Caco-2 (cell line): ENCODE results near the gene SH3TC1. TPM values are rescaled to one million over a fixed set of nuclear protein-coding genes. Genes with fewer than 3 reads are reported as not detected.

Experiments used
- Bru-seq: library from RNA; stranded (reverse); fragments of 400-500 nt; gene quantifications from one replicate; lab custom pipeline; 2021; lab: Mats Ljungman, UMichigan
- BruChase-seq, 2 experiments: library from RNA; stranded (reverse); fragments of 400-500 nt; gene quantifications; one replicate each; lab custom pipeline; 2021; lab: Mats Ljungman, UMichigan
- BruUV-seq: library from RNA; stranded (reverse); fragments of 400-500 nt; replicated peaks from 2 replicates; lab custom pipeline; 2021; lab: Mats Ljungman, UMichigan
- CTCF ChIA-PET: fragments of 300-600 bp; sonication (Branson Sonifier 250); formaldehyde crosslinking; loops from one replicate; lab custom pipeline; 2022; ENCODE audit warnings: antibody characterized with exemption; lab: Charles Lee
- POLR2A ChIA-PET: fragments of 300-600 bp; sonication (Branson Sonifier 250); formaldehyde crosslinking; loops from one replicate; lab custom pipeline; 2022; ENCODE audit warnings: antibody characterized with exemption; lab: Charles Lee
- DNase-seq, 2 experiments: peaks; one replicate each; pipeline versions ENCODE4 v3.0.0 to v3.0.0-alpha.2; 2020 to 2022
- H3K27me3 ChIP-seq: replicated peaks from 2 replicates; pipeline ENCODE4 v1.6.0; 2011; ENCODE audit warnings: low read length; ENCODE audit not compliant: control insufficient read depth, insufficient read depth
- H3K36me3 ChIP-seq: 2 replicates; pipeline ENCODE4 v1.5.1; 2011; ENCODE audit warnings: low read length; ENCODE audit not compliant: control insufficient read depth, insufficient read depth
- H3K4me1 ChIP-seq: fragments of 250-450 bp; sonication (Bioruptor Pico); 2 replicates; pipeline ENCODE4 v1.5.1; 2020; ENCODE audit warnings: mild to moderate bottlenecking
- H3K4me3 ChIP-seq: 2 replicates; pipeline ENCODE4 v1.5.1; 2011; ENCODE audit warnings: low read depth, mild to moderate bottlenecking, control low read depth, low read length
- H3K9me3 ChIP-seq: fragments of 250-450 bp; sonication (Bioruptor Pico); 2 replicates; pipeline ENCODE4 v1.5.1; 2020; ENCODE audit warnings: mild to moderate bottlenecking, moderate library complexity
- H3K27ac Mint-ChIP-seq: one replicate; pipeline ENCODE4 v1.8.0; 2022; ENCODE audit warnings: mixed read lengths; ENCODE audit not compliant: unreplicated experiment
- H3K27me3 Mint-ChIP-seq: one replicate; pipeline ENCODE4 v1.8.0; 2022; ENCODE audit warnings: mixed read lengths; ENCODE audit not compliant: insufficient read depth, unreplicated experiment
- H3K36me3 Mint-ChIP-seq: one replicate; pipeline ENCODE4 v1.8.0; 2022; ENCODE audit warnings: mild to moderate bottlenecking, mixed read lengths; ENCODE audit not compliant: insufficient read depth, unreplicated experiment
- H3K4me1 Mint-ChIP-seq: one replicate; pipeline ENCODE4 v1.8.0; 2022; ENCODE audit warnings: low read depth, mixed read lengths; ENCODE audit not compliant: unreplicated experiment
- H3K4me3 Mint-ChIP-seq: one replicate; pipeline ENCODE4 v1.8.0; 2022; ENCODE audit warnings: mild to moderate bottlenecking, moderate library complexity, mixed read lengths; ENCODE audit not compliant: unreplicated experiment
- H3K9me3 Mint-ChIP-seq: one replicate; pipeline ENCODE4 v1.8.0; 2022; ENCODE audit warnings: mixed read lengths; ENCODE audit not compliant: unreplicated experiment
- intact Hi-C: fragments of 100-400 bp; cut with micrococcal nuclease; formaldehyde crosslinking; loops from one replicate; pipeline ENCODE4 v1.10.0; 2022; ENCODE audit not compliant: unreplicated experiment
- long read RNA-seq: library from polyadenylated mRNA; stranded (forward); transcript quantifications from one replicate; pipeline ENCODE4 v2.0.0, GENCODE V29; 2022
- total RNA-seq: library from RNA; stranded (reverse); gene quantifications from 2 replicates; pipeline ENCODE4 v1.2.3, GENCODE V29; 2022
- TF ChIP-seq, protein P1 (sequence below), 2 experiments: fragments of 200-600 bp in 1 of 2; IDR thresholded peaks; 1 replicate in 1 of 2; 2 replicates in 1 of 2; pipeline versions ENCODE4 v1.5.1 to v1.8.0; 2011 to 2022; ENCODE audit warnings: antibody characterized with exemption in 1 of 2, control low read depth in 1 of 2, inconsistent platforms in 1 of 2, low read depth in 1 of 2, low read length in 1 of 2, mild to moderate bottlenecking in 1 of 2, moderate library complexity in 1 of 2; ENCODE audit not compliant: insufficient read depth in 1 of 2, severe bottlenecking in 1 of 2, unreplicated experiment in 1 of 2

SH3TC1 gene
- total RNA-seq (17.2 and 18.6 TPM in 2 replicates), Bru-seq, nascent RNA (percentile 51 among the genes with signal in this experiment), BruChase-seq, experiment 1, labeled RNA remaining after a 2-hour chase (percentile 53 among the genes with signal in this experiment), BruChase-seq, experiment 2, labeled RNA remaining after a 6-hour chase (percentile 50 among the genes with signal in this experiment)
- long read RNA-seq, full-length matches to known transcripts = 3 of 11 reads
- long read RNA-seq, partial matches to known transcripts = 4 of 11 reads
- long read RNA-seq, other reads (novel, unspliced or antisense) = 4 of 11 reads

DNA sequence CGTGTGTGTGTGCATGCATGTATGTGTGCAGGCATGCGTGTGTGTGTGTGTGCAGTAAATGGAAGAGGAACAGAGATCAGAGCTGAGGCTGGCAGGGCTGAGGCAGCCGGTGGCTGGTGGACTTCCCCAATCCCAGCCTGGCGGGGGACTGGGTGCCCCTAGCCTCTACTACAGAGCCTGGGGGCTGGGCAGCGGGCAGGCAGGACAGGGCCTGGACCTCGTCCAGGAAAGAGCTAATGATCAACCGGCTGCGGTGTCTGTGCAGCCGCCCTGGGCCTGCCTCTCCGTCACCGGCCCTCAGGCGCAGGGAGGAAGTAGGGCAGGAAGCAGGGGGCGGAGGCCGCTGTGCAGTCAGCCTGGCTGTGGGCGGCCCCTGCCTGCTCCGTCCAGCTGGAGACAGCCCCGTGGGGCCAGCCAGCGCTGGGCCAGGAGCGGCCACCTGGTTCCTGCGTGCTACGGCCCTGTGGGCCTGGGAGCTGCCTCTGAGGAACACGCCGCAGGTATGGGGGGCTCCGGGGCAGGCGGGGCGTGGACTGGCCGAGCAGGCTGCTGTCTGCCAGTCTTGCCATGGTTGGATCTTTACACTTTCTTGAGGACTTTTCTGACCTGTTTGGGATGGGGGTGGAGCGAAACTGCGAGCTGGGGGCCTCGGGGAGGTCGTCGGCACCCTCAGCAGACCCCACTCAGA is at the start of gene SH3TC1:
SH3TC1 (plus strand) TSS at position 385 of the 688 bp plus-strand sequence. CDS start 5,905 bp downstream, outside the sequence.
- H3K4me1 ChIP-seq = peaks cover 48% of the 10 kb centered on the region
- H3K27me3 ChIP-seq = no peaks in the 10 kb centered on the region
- H3K4me3 Mint-ChIP-seq = peak within 1 kb of the TSS; percentile 81
- ChIA-PET CTCF (interaction anchor here (0.9 to 1.6 kb wide), 6 partner anchors 12 to 212 kb away, joined by 3 to 22 read pairs (median 4); no protein-coding TSS in a partner anchor), POLR2A (no interaction called here)
- H3K4me3 ChIP-seq = peak within 1 kb of the TSS; percentile 44
- DNase-seq = peak; percentile 86 to 88
- TF ChIP-seq, protein P1, sequence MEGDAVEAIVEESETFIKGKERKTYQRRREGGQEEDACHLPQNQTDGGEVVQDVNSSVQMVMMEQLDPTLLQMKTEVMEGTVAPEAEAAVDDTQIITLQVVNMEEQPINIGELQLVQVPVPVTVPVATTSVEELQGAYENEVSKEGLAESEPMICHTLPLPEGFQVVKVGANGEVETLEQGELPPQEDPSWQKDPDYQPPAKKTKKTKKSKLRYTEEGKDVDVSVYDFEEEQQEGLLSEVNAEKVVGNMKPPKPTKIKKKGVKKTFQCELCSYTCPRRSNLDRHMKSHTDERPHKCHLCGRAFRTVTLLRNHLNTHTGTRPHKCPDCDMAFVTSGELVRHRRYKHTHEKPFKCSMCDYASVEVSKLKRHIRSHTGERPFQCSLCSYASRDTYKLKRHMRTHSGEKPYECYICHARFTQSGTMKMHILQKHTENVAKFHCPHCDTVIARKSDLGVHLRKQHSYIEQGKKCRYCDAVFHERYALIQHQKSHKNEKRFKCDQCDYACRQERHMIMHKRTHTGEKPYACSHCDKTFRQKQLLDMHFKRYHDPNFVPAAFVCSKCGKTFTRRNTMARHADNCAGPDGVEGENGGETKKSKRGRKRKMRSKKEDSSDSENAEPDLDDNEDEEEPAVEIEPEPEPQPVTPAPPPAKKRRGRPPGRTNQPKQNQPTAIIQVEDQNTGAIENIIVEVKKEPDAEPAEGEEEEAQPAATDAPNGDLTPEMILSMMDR (IDR thresholded peaks at IDR 0.05; ENCODE audit: insufficient read depth in 1 of 2, low read depth in 1 of 2, low read length in 1 of 2, severe bottlenecking in 1 of 2, unreplicated experiment in 1 of 2) = no peak
- peak within 1 kb of the TSS; percentile 89 for H3K27ac Mint-ChIP-seq
- H3K9me3 Mint-ChIP-seq = no peaks in the 10 kb centered on the region
- no peaks in the 10 kb centered on the region for H3K27me3 Mint-ChIP-seq
- H3K9me3 ChIP-seq = no peaks in the 10 kb centered on the region
- BruUV-seq = no TSS peak
- H3K4me1 Mint-ChIP-seq = peaks cover 17% of the 10 kb centered on the region
- peaks cover 4% of the 10 kb centered on the region for H3K36me3 Mint-ChIP-seq
- no peaks in the 10 kb centered on the region for H3K36me3 ChIP-seq
- intact Hi-C loops = loop anchor here (2.0 kb wide), 1 partner anchor 40 kb away; no protein-coding TSS in a partner anchor

DNA sequence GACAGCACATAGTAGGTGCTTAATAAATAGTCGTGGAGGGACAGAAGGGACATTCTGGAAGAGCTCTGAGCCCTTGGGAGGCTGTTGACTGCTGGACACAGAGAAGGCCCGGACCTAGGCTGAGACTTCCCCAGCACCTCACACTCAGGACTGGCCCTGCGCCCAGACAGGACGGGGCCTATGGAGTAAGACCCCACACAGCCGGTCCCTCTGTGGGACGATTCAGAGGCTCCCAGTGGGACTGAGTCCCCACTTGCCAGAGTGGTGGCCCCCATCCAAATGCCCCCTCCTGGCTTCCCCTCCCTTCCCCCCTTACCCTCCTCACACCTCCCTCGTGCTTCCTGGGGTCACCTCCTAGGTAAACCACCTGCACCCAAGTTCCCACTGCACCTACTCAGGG is 49.4 kb upstream of the SH3TC1 start:
- no peaks in the 10 kb centered on the region for H3K4me1 ChIP-seq
- no peak for DNase-seq
- no peaks in the 10 kb centered on the region for H3K9me3 ChIP-seq
- H3K4me3 Mint-ChIP-seq = no peak overlapping the region
- H3K27me3 Mint-ChIP-seq = peaks cover 8% of the 10 kb centered on the region
- no peaks in the 10 kb centered on the region for H3K9me3 Mint-ChIP-seq
- BruUV-seq = no TSS peak
- CTCF ChIA-PET = no interaction called here
- no peaks in the 10 kb centered on the region for H3K4me1 Mint-ChIP-seq
- no peaks in the 10 kb centered on the region for H3K36me3 ChIP-seq
- H3K27ac Mint-ChIP-seq = no peak overlapping the region
- H3K36me3 Mint-ChIP-seq = no peaks in the 10 kb centered on the region
- H3K4me3 ChIP-seq = no peak overlapping the region
- TF ChIP-seq, protein P1 (IDR thresholded peaks at IDR 0.05; ENCODE audit: insufficient read depth in 1 of 2, low read depth in 1 of 2, low read length in 1 of 2, severe bottlenecking in 1 of 2, unreplicated experiment in 1 of 2) = no peak
- intact Hi-C loops = no loop called here
- POLR2A ChIA-PET = no interaction called here
- H3K27me3 ChIP-seq = no peaks in the 10 kb centered on the region

DNA sequence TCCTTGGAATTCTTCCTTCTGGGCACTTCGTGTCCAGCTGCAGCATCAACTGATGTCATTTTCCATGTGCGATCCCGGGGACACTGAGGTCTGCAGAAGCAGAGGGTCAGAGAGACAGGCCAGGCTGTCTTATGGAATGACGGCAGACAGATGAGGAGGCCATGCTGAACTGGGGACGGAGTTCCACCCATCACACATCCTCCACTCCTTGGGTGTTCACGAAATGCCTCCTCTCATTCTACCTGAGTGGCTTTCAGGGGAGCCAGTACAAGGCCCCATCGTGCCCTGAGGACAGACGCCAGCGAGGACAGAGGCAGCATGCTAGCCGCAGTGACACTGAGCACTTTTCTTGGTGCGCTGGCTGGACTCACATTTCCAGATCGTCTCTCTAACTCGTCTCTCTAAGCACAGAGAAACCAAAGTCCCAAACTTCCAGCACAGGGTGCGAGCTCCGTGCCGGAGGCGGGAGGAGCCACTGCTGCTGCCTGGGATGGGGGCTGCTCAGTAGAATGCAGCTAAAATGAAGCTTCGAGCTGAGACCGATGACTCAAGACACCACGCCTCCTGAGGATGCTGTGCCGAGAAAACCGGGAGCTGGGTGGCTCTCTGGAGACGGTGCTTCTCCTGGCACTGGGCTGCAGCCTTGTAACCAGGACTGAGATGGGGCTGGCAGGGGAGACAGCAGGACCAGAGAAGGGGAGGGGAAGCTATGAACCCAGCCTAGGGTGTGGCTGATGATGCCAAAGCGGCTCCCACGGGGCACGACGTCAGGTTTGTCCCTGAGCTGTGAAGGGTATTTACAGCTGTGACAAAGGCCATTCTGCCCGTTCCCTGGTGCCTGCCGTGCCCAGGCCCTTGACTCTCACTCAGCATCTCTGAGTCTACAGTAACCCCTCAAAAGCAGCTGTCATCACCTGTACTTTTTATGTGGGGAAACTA is 48.7 kb upstream of the SH3TC1 start:
- H3K4me1 Mint-ChIP-seq = no peaks in the 10 kb centered on the region
- POLR2A ChIA-PET = no interaction called here
- no peaks in the 10 kb centered on the region for H3K4me1 ChIP-seq
- TF ChIP-seq, protein P1 (IDR thresholded peaks at IDR 0.05; ENCODE audit: insufficient read depth in 1 of 2, low read depth in 1 of 2, low read length in 1 of 2, severe bottlenecking in 1 of 2, unreplicated experiment in 1 of 2) = no peak
- H3K27me3 Mint-ChIP-seq = peaks cover 8% of the 10 kb centered on the region
- no peaks in the 10 kb centered on the region for H3K27me3 ChIP-seq
- DNase-seq = no peak
- CTCF ChIA-PET = no interaction called here
- H3K36me3 Mint-ChIP-seq = no peaks in the 10 kb centered on the region
- H3K4me3 ChIP-seq = no peak overlapping the region
- H3K4me3 Mint-ChIP-seq = no peak overlapping the region
- intact Hi-C loops = no loop called here
- H3K36me3 ChIP-seq = no peaks in the 10 kb centered on the region
- no peaks in the 10 kb centered on the region for H3K9me3 ChIP-seq
- BruUV-seq = no TSS peak
- H3K27ac Mint-ChIP-seq = no peak overlapping the region
- no peaks in the 10 kb centered on the region for H3K9me3 Mint-ChIP-seq
